ENCODE data around the gene PYROXD2. TPM values are rescaled to one million over a fixed set of nuclear protein-coding genes. Genes with fewer than 3 reads are reported as not detected.

Gene PYROXD2
- total and polyA plus RNA-seq, 2 of the 8 experiments (the other 6 are each of a cell fraction or from before 2014, with no cell fraction given), result 3.2 to 5.4 TPM

DNA sequence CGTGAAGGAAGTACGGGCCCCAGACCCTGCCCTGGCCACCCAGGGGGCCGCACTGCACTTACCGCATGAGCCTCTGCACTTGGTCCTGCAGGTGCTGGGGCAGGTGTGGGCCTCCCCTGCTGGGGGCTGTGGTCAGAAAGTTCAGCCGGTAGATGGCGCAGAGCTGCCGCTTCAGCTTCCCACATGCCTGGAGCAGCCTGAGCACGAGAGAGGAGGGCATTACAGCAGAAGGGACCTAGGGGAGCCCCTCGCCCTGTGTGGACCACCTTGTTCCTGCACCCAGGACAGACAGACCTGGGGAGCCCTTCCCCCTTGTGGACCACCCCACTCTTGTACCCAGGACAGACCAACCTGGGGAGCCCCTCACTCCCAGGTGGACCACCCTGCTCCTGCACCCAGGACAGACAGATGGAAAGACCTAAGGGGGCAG, 8.7 kb upstream of the PYROXD2 start (continued):
- TF ChIP-seq HDAC6 (IDR thresholded peaks at IDR 0.05; ENCODE audit: low read depth, low read length) (no peak), TCF12 (IDR thresholded peaks at IDR 0.05; ENCODE audit: low read depth, low read length) (0 out of 2 replicates have a peak, but pooled peaks have one; percentile 20), CTBP2 (IDR thresholded peaks at IDR 0.05; ENCODE audit: borderline replicate concordance, insufficient read depth, insufficient read length, low read length) (peak; percentile 43), E2F6 (IDR thresholded peaks at IDR 0.05) (peak; percentile 65)

All from H1 (cell line).